ENCODE data around the gene ZNF157.
"Not testable (repeated sequence)": the region's sequence is repeated elsewhere in the genome, so short reads cannot be mapped to it uniquely, and the experiment has no call there.

Gene ZNF157

GRCh38 chrX:47380268-47380667 is 9.9 kb downstream of the ZNF157 start:
- H3K9ac ChIP-seq (ENCODE audit: low read length), result no peak overlapping the region
- H3K27ac ChIP-seq (ENCODE audit: low read depth, low read length), result no peak overlapping the region
- H3K36me3 ChIP-seq (ENCODE audit: control insufficient read depth, insufficient read depth, low read length), result no peaks in the 10 kb centered on the region
- H3K4me1 ChIP-seq (ENCODE audit: control insufficient read depth, insufficient read depth, low read length), result no peaks in the 10 kb centered on the region
- no peaks in the 10 kb centered on the region for H3K27me3 ChIP-seq (ENCODE audit: control insufficient read depth, insufficient read depth, low read length)
- H3K4me3 ChIP-seq (ENCODE audit: low read length), result no peak overlapping the region

- not testable (repeated sequence) for H3K36me3 ChIP-seq (ENCODE audit: control insufficient read depth, insufficient read depth, low read length); H3K27me3 ChIP-seq (ENCODE audit: control insufficient read depth, insufficient read depth, low read length); H3K9ac ChIP-seq (ENCODE audit: low read length); H3K4me3 ChIP-seq (ENCODE audit: low read length); H3K4me1 ChIP-seq (ENCODE audit: control insufficient read depth, insufficient read depth, low read length); H3K27ac ChIP-seq (ENCODE audit: low read depth, low read length)
These were observed 10.5 kb downstream of the ZNF157 start for GRCh38 chrX:47380837-47381236.

- H3K27me3 ChIP-seq (ENCODE audit: control insufficient read depth, insufficient read depth, low read length), result no peaks in the 10 kb centered on the region
- H3K36me3 ChIP-seq (ENCODE audit: control insufficient read depth, insufficient read depth, low read length), result no peaks in the 10 kb centered on the region
- H3K4me3 ChIP-seq (ENCODE audit: low read length), result no peak overlapping the region
- H3K27ac ChIP-seq (ENCODE audit: low read depth, low read length), result no peak overlapping the region
- no peak overlapping the region for H3K9ac ChIP-seq (ENCODE audit: low read length)
- no peaks in the 10 kb centered on the region for H3K4me1 ChIP-seq (ENCODE audit: control insufficient read depth, insufficient read depth, low read length)
These were observed 14.1 kb downstream of the ZNF157 start for GRCh38 chrX:47384502-47384901.

GRCh38 chrX:47390780-47391179 is 20.4 kb downstream of the ZNF157 start:
- Histone ChIP-seq H3K9ac (ENCODE audit: low read length) (no peak overlapping the region), H3K27ac (ENCODE audit: low read depth, low read length) (no peak overlapping the region), H3K27me3 (ENCODE audit: control insufficient read depth, insufficient read depth, low read length) (no peaks in the 10 kb centered on the region), H3K4me1 (ENCODE audit: control insufficient read depth, insufficient read depth, low read length) (no peaks in the 10 kb centered on the region), H3K4me3 (ENCODE audit: low read length) (no peak overlapping the region), H3K36me3 (ENCODE audit: control insufficient read depth, insufficient read depth, low read length) (no peaks in the 10 kb centered on the region)

- Histone ChIP-seq H3K4me1 (ENCODE audit: control insufficient read depth, insufficient read depth, low read length) (no peaks in the 10 kb centered on the region), H3K36me3 (ENCODE audit: control insufficient read depth, insufficient read depth, low read length) (no peaks in the 10 kb centered on the region), H3K27me3 (ENCODE audit: control insufficient read depth, insufficient read depth, low read length) (no peaks in the 10 kb centered on the region), H3K27ac (ENCODE audit: low read depth, low read length) (no peak overlapping the region), H3K4me3 (ENCODE audit: low read length) (no peak overlapping the region), H3K9ac (ENCODE audit: low read length) (no peak overlapping the region)
These were observed 42.8 kb downstream of the ZNF157 start for GRCh38 chrX:47413179-47413594.

DNA sequence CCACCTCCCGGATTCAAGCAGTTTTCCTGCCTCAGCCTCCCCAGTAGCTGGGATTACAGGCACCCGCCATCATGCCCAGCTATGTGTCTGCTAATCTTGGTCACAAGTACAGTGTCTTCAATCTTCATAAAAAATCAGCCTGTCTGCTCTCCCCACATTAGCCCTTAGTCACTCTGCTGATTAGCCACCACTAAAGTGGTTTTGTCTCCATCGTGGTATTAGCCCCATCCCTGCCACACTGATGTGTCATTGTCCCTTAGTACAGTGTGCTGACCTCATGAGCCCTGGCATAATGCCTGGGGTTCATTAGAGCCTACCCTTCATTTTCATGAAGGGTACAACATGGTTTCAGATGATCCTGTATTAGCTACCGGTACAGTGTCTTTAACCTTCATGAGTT is 49.9 kb downstream of the ZNF157 start:
- Histone ChIP-seq H3K4me1 (ENCODE audit: control insufficient read depth, insufficient read depth, low read length) (no peaks in the 10 kb centered on the region), H3K27me3 (ENCODE audit: control insufficient read depth, insufficient read depth, low read length) (peaks cover 2% of the 10 kb centered on the region), H3K36me3 (ENCODE audit: control insufficient read depth, insufficient read depth, low read length) (no peaks in the 10 kb centered on the region), H3K27ac (ENCODE audit: low read depth, low read length) (no peak overlapping the region), H3K9ac (ENCODE audit: low read length) (no peak overlapping the region), H3K4me3 (ENCODE audit: low read length) (no peak overlapping the region)

DNA sequence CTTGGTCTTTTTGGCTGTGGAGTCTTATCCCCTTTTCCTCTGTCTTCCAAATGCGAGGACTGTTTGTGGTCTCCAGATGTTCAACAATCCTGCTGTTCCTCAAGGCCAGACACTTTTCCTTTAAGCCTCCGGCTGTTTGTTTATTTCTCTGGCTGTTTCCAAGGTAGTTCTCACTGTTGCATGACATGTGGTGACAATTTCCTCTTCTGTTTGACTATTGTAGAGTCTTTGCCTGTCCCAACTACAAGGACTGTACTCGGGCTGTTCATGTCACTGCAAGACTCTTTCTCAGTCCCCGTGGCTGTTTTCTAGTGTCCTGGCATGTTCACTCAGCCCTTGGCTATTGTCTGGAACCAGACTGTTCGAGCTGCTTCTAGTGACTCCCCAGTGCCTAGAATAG is 50.6 kb downstream of the ZNF157 start:
- peak overlapping the region; percentile 21 for H3K9ac ChIP-seq (ENCODE audit: low read length)
- no peaks in the 10 kb centered on the region for H3K36me3 ChIP-seq (ENCODE audit: control insufficient read depth, insufficient read depth, low read length)
- no peak overlapping the region for H3K4me3 ChIP-seq (ENCODE audit: low read length)
- no peak overlapping the region for H3K27ac ChIP-seq (ENCODE audit: low read depth, low read length)
- no peaks in the 10 kb centered on the region for H3K4me1 ChIP-seq (ENCODE audit: control insufficient read depth, insufficient read depth, low read length)
- H3K27me3 ChIP-seq (ENCODE audit: control insufficient read depth, insufficient read depth, low read length), result peaks cover 2% of the 10 kb centered on the region

DNA sequence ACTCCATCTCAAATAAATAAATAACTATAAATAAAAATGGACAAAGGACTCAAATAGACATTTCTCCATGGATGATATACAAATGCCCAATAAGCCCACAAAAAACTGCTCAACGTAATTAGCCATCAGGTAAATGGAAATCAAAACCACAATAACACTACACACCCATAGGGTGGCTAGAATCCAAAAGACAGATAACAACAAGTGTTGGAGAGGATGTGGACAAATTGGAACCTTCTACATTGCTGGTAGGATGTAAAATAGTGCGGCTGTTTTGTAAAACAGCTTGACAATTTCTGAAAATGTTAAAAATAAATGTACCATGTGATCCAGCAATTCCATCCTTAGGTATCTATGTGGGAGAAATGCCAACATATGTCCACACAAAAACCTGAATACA is 52.1 kb downstream of the ZNF157 start:
- peaks cover 2% of the 10 kb centered on the region for H3K27me3 ChIP-seq (ENCODE audit: control insufficient read depth, insufficient read depth, low read length)

DNA sequence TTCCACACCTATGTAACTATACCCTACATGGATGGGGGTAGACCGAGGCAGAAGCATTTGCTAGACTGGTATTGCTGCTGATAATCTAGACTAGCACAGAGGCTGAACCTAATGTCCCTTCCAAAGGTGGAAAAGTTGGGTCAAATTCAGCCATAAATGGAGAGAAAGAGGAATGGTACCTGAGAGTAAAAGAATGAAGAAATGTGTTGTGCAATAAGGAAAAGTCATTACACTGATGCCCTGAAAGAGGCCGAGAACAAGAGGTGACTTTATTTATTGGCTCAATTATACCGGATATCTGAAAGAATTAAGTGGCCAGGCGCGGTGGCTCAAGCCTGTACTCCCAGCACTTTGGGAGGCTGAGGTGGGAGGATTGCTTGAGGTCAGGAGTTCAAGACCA is 60.5 kb downstream of the ZNF157 start:
- H3K36me3 ChIP-seq (ENCODE audit: control insufficient read depth, insufficient read depth, low read length), result no peaks in the 10 kb centered on the region
- H3K27ac ChIP-seq (ENCODE audit: low read depth, low read length), result no peak overlapping the region
- H3K4me3 ChIP-seq (ENCODE audit: low read length), result no peak overlapping the region
- no peaks in the 10 kb centered on the region for H3K4me1 ChIP-seq (ENCODE audit: control insufficient read depth, insufficient read depth, low read length)
- H3K9ac ChIP-seq (ENCODE audit: low read length), result no peak overlapping the region
- H3K27me3 ChIP-seq (ENCODE audit: control insufficient read depth, insufficient read depth, low read length), result no peaks in the 10 kb centered on the region

More for the DNA sequence above, 52.1 kb downstream of the ZNF157 start:
- Histone ChIP-seq H3K27ac (ENCODE audit: low read depth, low read length) (no peak overlapping the region), H3K4me1 (ENCODE audit: control insufficient read depth, insufficient read depth, low read length) (no peaks in the 10 kb centered on the region), H3K36me3 (ENCODE audit: control insufficient read depth, insufficient read depth, low read length) (no peaks in the 10 kb centered on the region), H3K4me3 (ENCODE audit: low read length) (no peak overlapping the region), H3K9ac (ENCODE audit: low read length) (no peak overlapping the region)

GRCh38 chrX:47446431-47446830 is 76.1 kb downstream of the ZNF157 start:
- Histone ChIP-seq H3K9ac (ENCODE audit: low read length) (no peak overlapping the region), H3K4me1 (ENCODE audit: control insufficient read depth, insufficient read depth, low read length) (no peaks in the 10 kb centered on the region), H3K27me3 (ENCODE audit: control insufficient read depth, insufficient read depth, low read length) (no peaks in the 10 kb centered on the region), H3K36me3 (ENCODE audit: control insufficient read depth, insufficient read depth, low read length) (peaks cover 12% of the 10 kb centered on the region), H3K4me3 (ENCODE audit: low read length) (no peak overlapping the region), H3K27ac (ENCODE audit: low read depth, low read length) (no peak overlapping the region)

DNA sequence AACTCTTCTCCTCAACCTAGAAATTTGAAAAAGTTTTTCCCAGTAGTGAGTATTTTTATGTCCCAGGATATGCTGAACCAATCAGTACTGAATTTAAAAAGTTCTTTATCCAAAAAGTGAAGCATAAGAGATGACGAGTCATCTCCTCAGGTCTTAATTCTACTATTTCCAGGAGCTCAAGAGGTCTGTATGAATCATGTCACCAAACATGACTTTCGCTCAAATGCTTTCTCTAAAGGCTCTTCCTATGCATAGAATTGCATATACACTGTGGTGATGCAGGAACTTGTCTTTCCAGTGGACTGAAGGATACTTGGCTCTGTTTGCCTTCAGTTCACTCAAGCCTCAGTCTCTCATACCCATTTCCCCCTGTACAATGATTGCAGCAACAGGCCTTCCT is 76.6 kb downstream of the ZNF157 start:
- Histone ChIP-seq H3K36me3 (ENCODE audit: control insufficient read depth, insufficient read depth, low read length) (peaks cover 12% of the 10 kb centered on the region), H3K9ac (ENCODE audit: low read length) (no peak overlapping the region), H3K4me3 (ENCODE audit: low read length) (no peak overlapping the region), H3K27me3 (ENCODE audit: control insufficient read depth, insufficient read depth, low read length) (no peaks in the 10 kb centered on the region), H3K4me1 (ENCODE audit: control insufficient read depth, insufficient read depth, low read length) (no peaks in the 10 kb centered on the region), H3K27ac (ENCODE audit: low read depth, low read length) (no peak overlapping the region)

- no peak overlapping the region for H3K27ac ChIP-seq (ENCODE audit: low read depth, low read length)
- H3K4me3 ChIP-seq (ENCODE audit: low read length), result no peak overlapping the region
- no peak overlapping the region for H3K9ac ChIP-seq (ENCODE audit: low read length)
- no peaks in the 10 kb centered on the region for H3K4me1 ChIP-seq (ENCODE audit: control insufficient read depth, insufficient read depth, low read length)
- no peaks in the 10 kb centered on the region for H3K27me3 ChIP-seq (ENCODE audit: control insufficient read depth, insufficient read depth, low read length)
- H3K36me3 ChIP-seq (ENCODE audit: control insufficient read depth, insufficient read depth, low read length), result peaks cover 12% of the 10 kb centered on the region
These were observed 77.2 kb downstream of the ZNF157 start for GRCh38 chrX:47447607-47448006.

GRCh38 chrX:47448165-47448806 is 77.9 kb downstream of the ZNF157 start:
- no peak overlapping the region for H3K4me3 ChIP-seq (ENCODE audit: low read length)
- no peaks in the 10 kb centered on the region for H3K4me1 ChIP-seq (ENCODE audit: control insufficient read depth, insufficient read depth, low read length)
- H3K27ac ChIP-seq (ENCODE audit: low read depth, low read length), result no peak overlapping the region
- H3K9ac ChIP-seq (ENCODE audit: low read length), result no peak overlapping the region
- H3K36me3 ChIP-seq (ENCODE audit: control insufficient read depth, insufficient read depth, low read length), result peaks cover 12% of the 10 kb centered on the region
- no peaks in the 10 kb centered on the region for H3K27me3 ChIP-seq (ENCODE audit: control insufficient read depth, insufficient read depth, low read length)

All from rectal smooth muscle tissue (tissue), 1 donor.